GM12874 (cell line): ENCODE data around the gene SMAD3.

Experiments
- CTCF ChIP-seq: IDR thresholded peaks from 2 replicates; pipeline ENCODE4 v1.5.1; 2011; ENCODE audit warnings: low read depth, mild to moderate bottlenecking, control low read depth, low read length, moderate library complexity; ENCODE audit not compliant: insufficient read depth

Gene SMAD3

GRCh38 chr15:67072958-67073357 lies 7.6 kb downstream of the SMAD3 start:
- TF ChIP-seq CTCF: no peak

- no peak for TF ChIP-seq CTCF
Measured at GRCh38 chr15:67074886-67075229, 9.5 kb downstream of the SMAD3 start.

- TF ChIP-seq CTCF: 0 out of 2 replicates have a peak, but pooled peaks have one; percentile 4
Measured at GRCh38 chr15:67076147-67076843, 10.9 kb downstream of the SMAD3 start.

- no peak for TF ChIP-seq CTCF
Measured at GRCh38 chr15:67077641-67078215, 12.3 kb downstream of the SMAD3 start.

- TF ChIP-seq CTCF: no peak
Measured at GRCh38 chr15:67079361-67079760, 14.0 kb downstream of the SMAD3 start.

- no peak for TF ChIP-seq CTCF
Measured at GRCh38 chr15:67080118-67080899, 14.9 kb downstream of the SMAD3 start.

- peak; percentile 50 for TF ChIP-seq CTCF
Measured at GRCh38 chr15:67080900-67081431, 15.6 kb downstream of the SMAD3 start.
